Measurements from ENCODE around the gene RAB27A.
"Not testable (repeated sequence)": the region's sequence is repeated elsewhere in the genome, so short reads cannot be mapped to it uniquely, and the experiment has no call there.

The RAB27A gene

DNA sequence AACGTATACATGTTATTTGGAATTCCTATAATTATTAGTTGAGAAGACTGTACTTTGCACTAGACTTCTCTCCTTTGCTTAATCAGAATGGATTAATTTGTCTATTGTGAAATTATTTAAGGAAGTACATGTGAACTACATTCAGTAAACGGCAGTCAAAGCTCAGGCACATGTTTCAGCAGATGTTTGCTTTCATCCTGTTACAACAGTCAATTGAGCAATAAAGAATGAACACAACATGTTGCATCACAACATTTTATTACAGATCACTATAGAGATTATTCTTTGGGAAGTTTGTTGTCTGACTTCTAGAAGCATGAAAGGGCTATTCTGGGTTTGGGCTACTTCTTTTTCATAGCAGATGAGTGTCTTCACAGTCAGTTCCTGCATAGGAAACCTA is 39.2 kb downstream of the RAB27A start:
- DNase-seq (ENCODE audit: low spot score) = peak; percentile 79

GRCh38 chr15:55249885-55250284 is 39.7 kb downstream of the RAB27A start:
- not testable (repeated sequence) for DNase-seq (ENCODE audit: low spot score)

GRCh38 chr15:55248895-55249294 is 40.7 kb downstream of the RAB27A start:
- no peak for DNase-seq (ENCODE audit: low spot score)

GRCh38 chr15:55247766-55248427 is 41.7 kb downstream of the RAB27A start:
- no peak for DNase-seq (ENCODE audit: low spot score)

- no peak for DNase-seq (ENCODE audit: low spot score)
These were observed 42.3 kb downstream of the RAB27A start for GRCh38 chr15:55247311-55247710.

GRCh38 chr15:55246567-55246966 is 43.0 kb downstream of the RAB27A start:
- no peak for DNase-seq (ENCODE audit: low spot score)

DNA sequence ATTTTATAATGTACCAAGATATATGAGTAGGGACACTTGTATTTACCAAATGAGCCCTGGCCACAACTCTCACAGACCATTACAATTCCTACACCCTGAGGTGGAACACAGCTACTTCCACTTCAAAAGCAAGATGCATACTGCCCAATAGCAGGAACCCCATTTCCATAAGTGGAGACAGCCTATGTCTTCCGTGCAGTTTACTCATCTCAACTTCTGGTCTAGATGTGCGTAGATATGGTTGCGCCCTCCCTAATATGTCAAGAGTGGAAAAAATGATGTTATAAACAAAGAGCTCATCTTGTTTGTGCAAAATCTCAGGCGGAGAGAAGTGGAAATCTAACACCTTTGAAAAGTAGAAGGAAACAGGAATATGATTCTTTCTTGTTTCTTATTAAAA is 44.6 kb downstream of the RAB27A start:
- DNase-seq (ENCODE audit: low spot score) = no peak

DNA sequence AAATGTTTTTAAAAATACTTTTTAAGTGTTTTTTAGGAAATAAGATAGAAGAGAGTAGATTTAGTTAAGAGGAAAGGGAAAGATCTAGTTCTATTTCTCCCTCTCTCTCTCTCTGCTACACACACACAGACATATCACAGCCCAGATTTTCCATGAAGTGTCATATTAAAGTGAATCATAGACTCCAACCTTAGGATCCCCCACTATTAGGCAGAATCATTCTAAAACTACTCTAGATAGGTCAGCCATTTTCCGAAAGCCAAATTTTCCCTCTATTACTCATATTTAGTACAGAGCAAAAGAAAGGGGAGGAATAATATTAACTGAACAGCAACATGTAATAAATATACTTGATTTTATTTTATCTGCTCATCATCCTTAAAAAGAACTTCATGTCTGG is 47.7 kb downstream of the RAB27A start:
- peak; percentile 22 for DNase-seq (ENCODE audit: low spot score)

DNA sequence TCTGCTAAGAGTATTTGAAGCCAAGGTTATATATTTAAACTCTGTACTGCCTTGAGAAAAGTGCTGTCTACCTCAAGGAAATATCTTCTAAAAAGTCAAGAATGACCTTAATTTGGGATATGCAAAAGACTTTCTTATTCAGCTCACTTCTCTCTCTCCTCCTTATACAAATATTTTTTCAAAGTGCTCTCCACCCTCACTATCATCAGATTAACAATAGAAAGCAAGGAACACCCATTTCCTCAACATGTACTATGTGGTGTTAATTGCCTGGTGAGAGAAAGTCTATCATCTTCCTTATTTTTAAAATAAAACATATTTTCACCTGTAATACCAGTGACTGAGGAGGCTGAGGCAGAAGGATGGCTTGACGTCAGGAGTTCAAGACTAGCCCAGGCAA is 48.4 kb downstream of the RAB27A start:
- DNase-seq (ENCODE audit: low spot score) = no peak

DNA sequence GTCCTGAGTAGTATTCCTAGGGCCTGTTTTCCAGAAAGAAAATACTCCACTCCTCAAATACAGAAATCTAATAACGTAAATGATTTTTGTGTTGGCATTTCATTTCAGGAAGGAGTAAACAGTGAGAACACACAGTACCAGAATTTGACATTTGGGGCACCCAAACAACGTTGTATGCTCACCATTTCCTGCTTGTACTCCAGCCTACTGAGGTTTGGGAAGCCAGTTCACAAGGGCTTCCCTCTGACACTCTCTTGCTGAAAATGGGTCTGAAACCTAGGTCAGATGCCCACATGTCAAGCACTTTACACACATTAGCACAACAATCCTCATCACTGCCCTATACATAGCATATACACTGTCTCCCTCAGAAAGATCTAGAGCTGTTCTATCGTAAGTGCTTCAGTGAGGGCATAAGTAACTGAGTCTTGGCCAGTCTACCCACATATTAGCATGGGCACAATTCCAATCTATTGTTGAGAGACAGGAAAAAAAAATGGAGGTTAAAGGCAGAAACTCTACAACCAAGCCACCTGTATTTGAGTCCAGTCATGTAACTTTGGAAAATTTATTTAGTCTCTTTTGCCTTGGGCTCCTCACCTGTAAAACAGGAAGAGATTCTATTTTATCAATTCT is 49.4 kb downstream of the RAB27A start:
- no peak for DNase-seq (ENCODE audit: low spot score)

- no peak for DNase-seq (ENCODE audit: low spot score)
These were observed 50.0 kb downstream of the RAB27A start for GRCh38 chr15:55239440-55240124.

DNA sequence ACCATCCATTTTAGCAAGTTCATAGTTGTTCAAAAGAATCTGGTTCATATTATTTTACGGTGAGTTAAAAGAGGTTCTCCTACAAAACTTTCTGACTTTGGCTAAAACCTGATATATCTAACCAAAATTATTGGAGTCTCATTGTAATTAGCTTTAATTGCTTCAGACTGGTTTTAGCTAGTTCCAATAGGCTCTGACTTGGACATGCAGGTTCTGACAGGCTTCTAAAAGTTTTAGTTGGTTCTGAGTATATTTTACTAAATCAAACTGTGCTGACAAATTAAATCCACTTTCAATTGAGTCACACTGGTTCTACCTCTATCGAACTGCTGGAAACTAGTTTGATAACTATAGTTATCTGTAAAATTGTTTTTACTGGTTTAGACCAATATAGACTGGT is 50.7 kb downstream of the RAB27A start:
- no peak for DNase-seq (ENCODE audit: low spot score)

- no peak for DNase-seq (ENCODE audit: low spot score)
These were observed 52.1 kb downstream of the RAB27A start for GRCh38 chr15:55237219-55238130.

- no peak for DNase-seq (ENCODE audit: low spot score)
These were observed 54.0 kb downstream of the RAB27A start for GRCh38 chr15:55235546-55236036.

- no peak for DNase-seq (ENCODE audit: low spot score)
These were observed 54.9 kb downstream of the RAB27A start for GRCh38 chr15:55234800-55235104.

DNA sequence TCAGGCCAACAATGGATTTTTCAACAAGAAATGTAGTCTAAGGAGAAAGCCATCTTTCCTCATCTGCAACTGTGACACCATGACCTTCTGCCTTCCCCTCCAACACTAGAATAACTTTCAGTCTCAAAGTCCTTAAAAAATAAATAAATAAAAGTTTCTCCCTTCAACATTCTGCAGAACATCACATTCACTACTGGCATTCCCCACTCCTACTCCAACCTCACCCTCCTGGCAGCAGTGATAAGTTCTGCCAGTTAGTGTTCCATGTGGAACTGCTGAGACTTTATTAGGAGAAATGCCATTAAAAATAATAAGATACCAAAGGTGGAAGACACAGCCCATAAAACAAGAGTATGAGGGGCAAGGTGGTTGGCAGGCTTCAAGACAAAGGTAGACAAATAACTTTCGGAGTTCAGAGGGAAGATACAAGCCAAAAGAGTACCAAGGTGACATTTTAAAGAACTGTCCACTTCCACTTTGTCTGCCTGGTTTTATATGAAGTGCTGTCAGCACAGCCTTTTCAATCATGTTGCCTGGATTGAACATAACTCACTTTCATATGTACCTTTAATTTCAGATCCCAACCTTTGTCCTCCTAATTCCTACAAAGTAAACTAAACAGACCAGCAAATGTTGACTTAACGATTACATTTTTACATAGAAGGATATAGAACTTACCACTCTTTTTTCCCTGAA is 55.4 kb downstream of the RAB27A start:
- no peak for DNase-seq (ENCODE audit: low spot score)

GRCh38 chr15:55231455-55231854 is 58.2 kb downstream of the RAB27A start:
- DNase-seq (ENCODE audit: low spot score) = no peak

DNA sequence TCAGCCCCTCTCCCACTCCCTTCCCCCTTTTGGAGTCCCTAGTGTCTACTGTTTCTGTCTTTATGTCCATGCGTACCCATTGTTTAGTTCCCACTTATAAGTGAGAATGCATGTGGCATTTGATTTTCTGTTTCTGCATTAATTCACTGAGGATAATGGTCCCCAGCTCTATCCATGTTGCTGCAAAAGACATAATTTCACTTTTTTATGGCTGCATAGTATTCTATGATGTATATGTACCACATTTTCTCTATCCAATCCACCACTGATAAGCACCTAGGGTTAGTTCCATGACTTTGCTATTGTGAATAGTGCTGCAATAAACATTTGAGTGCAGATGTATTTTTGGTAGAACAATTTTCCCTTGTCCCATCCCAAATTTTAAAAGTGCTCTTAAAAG is 58.7 kb downstream of the RAB27A start:
- no peak for DNase-seq (ENCODE audit: low spot score)

- DNase-seq (ENCODE audit: low spot score) = no peak
These were observed 59.5 kb downstream of the RAB27A start for GRCh38 chr15:55230051-55230670.

GRCh38 chr15:55226127-55226526 is 63.5 kb downstream of the RAB27A start:
- DNase-seq (ENCODE audit: low spot score) = no peak

DNA sequence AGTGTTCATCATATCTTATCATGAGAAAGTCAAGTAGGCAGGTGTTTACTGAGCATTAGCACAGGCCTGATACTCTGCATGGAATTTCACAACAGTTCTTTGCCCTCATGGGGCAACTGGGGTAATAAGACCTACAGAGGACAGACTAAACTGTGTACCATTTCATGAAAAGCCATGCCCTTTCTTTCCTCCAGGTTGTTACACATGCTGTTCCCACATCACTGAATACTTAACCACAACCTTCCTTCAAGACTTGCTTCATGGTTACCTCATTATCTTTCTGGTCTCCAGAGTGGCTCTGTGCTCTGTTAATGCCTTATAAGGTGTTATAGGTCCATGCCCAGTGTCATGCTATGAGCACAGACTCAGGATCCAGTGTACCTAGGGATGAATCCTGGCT is 64.7 kb downstream of the RAB27A start:
- no peak for DNase-seq (ENCODE audit: low spot score)

Data from GM03348 (cell line).